CD4-positive, alpha-beta T cell treated with Interleukin-17A for 1 hour (primary cell): ENCODE data around the gene CASP7.
"Not testable (repeated sequence)": the region's sequence is repeated elsewhere in the genome, so short reads cannot be mapped to it uniquely, and the experiment has no call there.

ENCODE experiments used
- DNase-seq: peaks from one replicate; pipeline ENCODE4 v3.0.0-alpha.2; 2020

The CASP7 gene

GRCh38 chr10:113679463-113680189 is at the start of gene CASP7:
Gene CASP7, plus strand, starts transcription at chr10:113679912. Its CDS starts 17,582 bp downstream, at chr10:113697494.
- DNase-seq, result peak; percentile 87

GRCh38 chr10:113630929-113631533 is 48.7 kb upstream of the CASP7 start:
- DNase-seq, result no peak

- DNase-seq, result no peak
Observed at GRCh38 chr10:113631684-113632367, 47.9 kb upstream of the CASP7 start.

- DNase-seq, result no peak
Observed at GRCh38 chr10:113639966-113640365, 39.7 kb upstream of the CASP7 start.

GRCh38 chr10:113641702-113642101 is 38.0 kb upstream of the CASP7 start:
- DNase-seq, result no peak

GRCh38 chr10:113643183-113643582 is 36.5 kb upstream of the CASP7 start:
- no peak for DNase-seq

GRCh38 chr10:113644185-113645120 is 35.3 kb upstream of the CASP7 start:
- no peak for DNase-seq

- DNase-seq, result no peak
Observed at GRCh38 chr10:113646336-113647201, 33.1 kb upstream of the CASP7 start.

- DNase-seq, result no peak
Observed at GRCh38 chr10:113647812-113648211, 31.9 kb upstream of the CASP7 start.

- DNase-seq, result no peak
Observed at GRCh38 chr10:113648478-113648877, 31.2 kb upstream of the CASP7 start.

GRCh38 chr10:113650172-113650571 is 29.5 kb upstream of the CASP7 start:
- no peak for DNase-seq

GRCh38 chr10:113651021-113651420 is 28.7 kb upstream of the CASP7 start:
- DNase-seq, result no peak

GRCh38 chr10:113651898-113652297 is 27.8 kb upstream of the CASP7 start:
- no peak for DNase-seq

- not testable (repeated sequence) for DNase-seq
Observed at GRCh38 chr10:113652456-113652855, 27.3 kb upstream of the CASP7 start.

GRCh38 chr10:113656896-113657295 is 22.8 kb upstream of the CASP7 start:
- no peak for DNase-seq

- no peak for DNase-seq
Observed at GRCh38 chr10:113657544-113657943, 22.2 kb upstream of the CASP7 start.

- no peak for DNase-seq
Observed at GRCh38 chr10:113661332-113661731, 18.4 kb upstream of the CASP7 start.

- no peak for DNase-seq
Observed at GRCh38 chr10:113663142-113663541, 16.6 kb upstream of the CASP7 start.

- DNase-seq, result no peak
Observed at GRCh38 chr10:113663908-113664307, 15.8 kb upstream of the CASP7 start, which contains the start of gene NRAP. Gene NRAP, minus strand, starts transcription at chr10:113664041. Its CDS starts 159 bp downstream, at chr10:113663882.

- DNase-seq, result no peak
Observed at GRCh38 chr10:113665352-113665751, 14.4 kb upstream of the CASP7 start.

GRCh38 chr10:113665806-113666354 is 13.8 kb upstream of the CASP7 start:
- no peak for DNase-seq
